Sciatic nerve (tissue), 2 donors: ENCODE data around the gene SPIN1. TPM values are rescaled to one million over a fixed set of nuclear protein-coding genes. Genes with fewer than 3 reads are reported as not detected.

Source experiments
- ATAC-seq: fragments of 200-7000 bp; cut with Tn5 transposase; one replicate; pipeline ENCODE4 v1.9.1; 2020; ENCODE audit warnings: mild to moderate bottlenecking, moderate library complexity
- DNase-seq: peaks from one replicate; pipeline ENCODE4 v3.0.0-alpha.2; 2020; ENCODE audit warnings: low spot score
- intact Hi-C: fragments of 100-400 bp; cut with DNase I; formaldehyde crosslinking; loops from one replicate; pipeline ENCODE4 v1.14.2; 2022
- total RNA-seq: library from RNA; stranded (reverse); fragmentation: NEBNext Ultra II Directional; extraction: Animal tissue kit (Norgen Biotek cat#: 25700); gene quantifications from one replicate; pipeline ENCODE4 v1.2.1, GENCODE V29; 2021
- donor health status: DM: no; HTN: no; CAD: no.
- donor health status: DM: no; HTN: no; CAD: no.

SPIN1 gene
- total RNA-seq, 1 donor from 2014 or later: 98.0 TPM

DNA sequence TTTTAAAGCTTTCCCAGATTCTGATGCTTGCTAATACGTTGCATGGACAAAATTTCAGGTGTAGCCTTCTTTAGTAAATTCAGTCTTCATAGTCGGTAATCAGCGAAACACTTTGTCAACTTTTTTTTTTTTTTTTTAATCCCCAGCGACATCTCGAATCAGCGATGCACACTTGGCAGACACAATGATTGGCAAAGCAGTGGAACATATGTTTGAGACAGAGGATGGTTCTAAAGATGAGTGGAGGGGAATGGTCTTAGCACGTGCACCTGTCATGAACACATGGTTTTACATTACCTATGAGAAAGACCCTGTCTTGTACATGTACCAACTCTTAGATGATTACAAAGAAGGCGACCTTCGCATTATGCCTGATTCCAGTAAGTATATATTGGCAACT lies 80.0 kb downstream of the SPIN1 start:
- DNase-seq (no peak), ATAC-seq (no peak)
- intact Hi-C loops: no loop called here

DNA sequence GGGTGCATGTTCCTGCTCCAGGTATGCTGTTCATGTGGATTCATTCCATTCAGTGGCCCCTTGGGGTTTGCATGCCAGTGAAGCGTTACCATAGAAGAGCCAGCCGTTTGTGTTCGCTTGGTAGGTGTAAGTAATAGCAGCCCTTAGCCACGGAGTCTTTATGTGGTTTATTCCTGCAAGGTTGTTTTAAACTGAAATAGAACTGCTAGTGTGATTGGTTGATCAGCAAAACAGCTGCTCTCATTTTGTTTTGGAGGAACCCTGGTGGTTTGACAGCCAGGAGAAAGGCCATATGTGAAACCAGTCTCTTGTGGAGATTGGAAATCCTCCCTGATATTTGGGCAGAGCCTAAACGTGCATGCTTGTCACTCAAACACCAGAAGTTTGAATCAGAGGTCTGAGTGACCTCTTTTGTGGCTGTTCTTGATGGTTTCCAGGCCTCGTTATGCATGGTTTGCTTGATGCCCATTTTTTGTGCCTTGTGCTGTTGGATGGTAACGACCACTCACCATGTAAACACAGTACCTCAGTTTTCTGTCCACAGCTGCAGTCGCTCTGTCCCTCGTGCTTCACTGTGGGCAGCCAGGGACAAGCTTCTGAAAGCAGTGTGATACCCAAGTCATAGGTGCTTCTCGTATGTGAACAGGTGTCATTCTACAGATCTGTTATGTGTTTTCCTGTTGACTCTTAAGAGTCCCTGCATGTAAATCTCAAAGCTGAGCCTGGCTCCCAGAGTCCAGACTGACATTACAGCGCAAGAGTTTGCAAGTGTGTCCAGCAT lies 88.4 kb downstream of the SPIN1 start:
- ATAC-seq: no peak
- intact Hi-C loops: no loop called here
- DNase-seq: no peak

GRCh38 chr9:88477300-88477751 lies 89.1 kb downstream of the SPIN1 start:
- intact Hi-C loops: no loop called here
- DNase-seq: no peak
- no peak for ATAC-seq

DNA sequence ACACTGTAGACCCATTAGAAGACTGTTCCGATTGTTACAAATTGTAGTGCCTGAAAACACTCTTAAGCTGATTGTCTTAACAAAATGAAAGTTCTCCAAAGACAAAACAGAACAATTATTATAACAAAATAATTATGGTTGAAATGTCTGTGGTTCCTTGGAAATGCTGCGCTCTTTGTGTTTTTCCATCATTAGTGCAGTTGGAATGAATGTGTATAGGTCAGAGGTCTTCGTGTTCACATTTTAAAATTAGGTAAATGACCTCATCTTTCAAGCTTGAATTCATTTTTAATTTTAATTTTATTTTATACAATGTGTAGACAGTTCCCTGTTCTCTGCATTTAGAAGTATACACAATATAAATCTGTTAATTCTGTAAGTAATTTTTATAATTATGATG lies 90.0 kb downstream of the SPIN1 start:
- DNase-seq (no peak), ATAC-seq (no peak)
- intact Hi-C loops: no loop called here

- no peak for DNase-seq
- ATAC-seq: no peak
- intact Hi-C loops: no loop called here
Measured at GRCh38 chr9:88481933-88482332, 93.7 kb downstream of the SPIN1 start.

DNA sequence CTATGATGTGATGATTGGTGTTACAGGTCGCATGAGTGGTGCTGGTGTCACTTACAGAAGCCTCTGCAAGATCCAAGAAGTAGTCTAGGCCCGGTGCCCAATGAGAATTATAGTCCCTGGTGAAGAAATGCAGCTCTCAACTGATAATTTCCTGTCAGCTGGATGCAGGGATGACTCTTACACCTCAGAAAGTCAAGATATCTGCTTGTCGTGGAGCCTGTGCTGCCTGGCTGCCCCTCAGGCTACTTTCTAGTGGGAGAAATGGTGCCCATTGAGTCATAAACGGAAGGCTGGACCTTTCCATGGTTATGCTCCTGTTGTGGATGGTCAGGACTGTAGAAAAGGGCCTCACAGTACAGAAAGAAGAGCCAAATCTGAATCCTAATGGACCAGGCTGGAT lies 99.9 kb downstream of the SPIN1 start:
- intact Hi-C loops: no loop called here
- ATAC-seq: no peak
- no peak for DNase-seq

DNA sequence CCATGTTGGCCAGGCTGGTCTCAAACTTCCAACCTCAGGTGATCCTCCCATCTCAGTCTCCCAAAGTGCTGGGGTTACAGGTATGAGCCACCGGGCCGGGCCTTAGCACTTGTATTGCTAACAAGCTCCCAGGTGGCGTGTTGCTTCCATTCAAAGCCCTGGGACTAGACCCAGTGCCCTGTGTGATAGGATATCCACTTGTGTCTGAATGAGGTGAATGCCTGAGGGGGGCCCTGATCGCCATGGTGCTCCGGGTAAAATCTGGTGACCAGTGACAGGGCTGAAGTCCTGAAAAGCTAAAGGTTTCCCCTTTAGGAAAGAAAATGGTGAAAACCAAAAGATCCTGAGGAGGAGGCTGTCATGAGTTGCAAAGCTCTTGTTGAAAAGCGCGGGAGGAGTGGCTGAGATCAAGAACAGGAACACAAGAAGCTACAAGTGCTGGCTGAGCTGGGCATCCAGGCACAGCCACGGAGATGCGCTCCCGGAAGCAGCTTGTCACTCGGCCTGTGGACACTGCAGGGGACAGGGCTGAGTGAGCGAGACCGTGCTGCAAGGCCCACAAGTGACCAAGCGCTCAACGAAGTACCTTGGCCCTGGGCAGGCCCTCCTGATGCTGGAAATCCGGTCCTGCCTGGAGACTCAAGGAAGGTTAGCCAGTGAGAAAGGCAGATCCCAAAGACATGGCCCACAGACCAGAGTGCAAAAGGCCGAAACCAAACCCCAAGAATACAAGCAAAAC lies 106.9 kb downstream of the SPIN1 start:
- ATAC-seq (no peak), DNase-seq (no peak)
- intact Hi-C loops: no loop called here

GRCh38 chr9:88497224-88497623 lies 109.0 kb downstream of the SPIN1 start:
- no peak for DNase-seq

GRCh38 chr9:88498880-88499279 lies 110.6 kb downstream of the SPIN1 start:
- intact Hi-C loops: no loop called here
- ATAC-seq (no peak), DNase-seq (no peak)

More at GRCh38 chr9:88497224-88497623, 109.0 kb downstream of the SPIN1 start:
- no peak for ATAC-seq
- intact Hi-C loops: no loop called here

GRCh38 chr9:88501086-88501485 lies 112.8 kb downstream of the SPIN1 start:
- no peak for DNase-seq
- intact Hi-C loops: no loop called here
- ATAC-seq: no peak

GRCh38 chr9:88502552-88503034 lies 114.3 kb downstream of the SPIN1 start:
- DNase-seq (no peak), ATAC-seq (no peak)
- intact Hi-C loops: no loop called here

- intact Hi-C loops: no loop called here
- ATAC-seq: no peak
- no peak for DNase-seq
Measured at GRCh38 chr9:88503081-88503844, 115.0 kb downstream of the SPIN1 start.

DNA sequence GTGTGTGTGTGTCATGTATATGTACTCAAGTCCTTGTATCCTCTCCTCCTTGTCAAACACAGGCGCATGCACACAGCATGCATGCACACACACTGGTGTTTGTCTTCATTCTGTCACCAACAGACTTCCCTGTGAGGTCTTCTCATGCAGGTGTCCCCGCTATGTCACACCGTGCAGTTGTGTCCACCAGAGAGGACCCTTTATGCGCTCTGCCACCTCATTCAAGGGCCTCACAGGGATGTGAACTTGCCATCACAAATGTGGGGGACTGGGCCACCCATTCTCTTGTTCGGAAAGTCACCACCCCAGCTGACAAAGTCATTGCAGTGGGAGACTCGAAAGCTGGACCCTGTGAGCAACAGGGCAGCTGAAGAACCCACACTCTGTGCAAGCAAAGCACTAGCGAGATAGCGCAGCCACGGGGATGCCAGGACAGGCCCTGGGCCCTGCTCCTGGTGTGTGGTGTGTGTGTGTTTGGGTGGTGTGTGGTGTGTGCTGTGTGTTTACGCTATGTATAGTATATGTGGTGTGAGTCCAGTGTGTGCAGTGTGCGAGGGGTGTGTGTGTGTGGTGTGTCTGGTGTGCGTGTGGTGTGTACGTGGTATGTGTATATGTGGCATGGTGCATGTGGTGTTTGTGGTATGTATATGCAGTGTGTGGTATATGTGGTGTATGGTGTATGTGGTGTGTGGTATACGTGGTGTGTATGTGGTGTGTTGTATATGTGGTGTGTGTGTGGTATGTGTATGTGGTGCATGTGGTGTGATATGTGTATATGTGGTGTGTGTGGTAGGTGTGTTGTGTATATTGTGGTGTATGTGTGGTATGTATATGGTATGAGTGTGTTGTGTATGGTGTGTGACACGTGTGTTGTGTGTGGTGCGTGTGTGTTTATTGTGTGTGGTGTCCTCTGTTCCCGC lies 115.9 kb downstream of the SPIN1 start:
- DNase-seq (no peak), ATAC-seq (no peak)

DNA sequence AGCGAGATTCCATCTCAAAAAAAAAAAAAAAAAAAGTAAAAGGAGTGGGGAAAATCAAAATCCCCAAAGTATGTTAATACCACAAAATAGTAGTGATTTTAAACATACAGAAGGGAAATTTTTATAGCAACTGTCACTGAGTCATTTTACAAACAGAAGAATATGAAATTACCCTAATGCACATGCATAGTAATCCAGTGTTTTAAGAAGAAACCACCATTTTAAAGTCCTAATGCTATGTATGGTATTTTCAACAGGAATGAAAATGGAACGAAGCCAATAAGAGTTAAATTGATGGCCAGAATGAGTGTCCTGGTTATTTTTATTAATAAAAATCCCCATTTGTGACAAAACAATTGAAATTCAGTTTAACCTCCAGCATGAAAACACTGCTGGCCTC lies 120.1 kb downstream of the SPIN1 start:
- DNase-seq: no peak
- intact Hi-C loops: no loop called here
- ATAC-seq: no peak

More for the DNA sequence above, 115.9 kb downstream of the SPIN1 start:
- intact Hi-C loops: no loop called here

- ATAC-seq (no peak), DNase-seq (no peak)
- intact Hi-C loops: no loop called here
Measured at GRCh38 chr9:88511906-88512305, 123.7 kb downstream of the SPIN1 start.

GRCh38 chr9:88514247-88514646 lies 126.0 kb downstream of the SPIN1 start:
- ATAC-seq: no peak
- intact Hi-C loops: no loop called here
- no peak for DNase-seq

GRCh38 chr9:88521308-88521707 lies 133.1 kb downstream of the SPIN1 start:
- no peak for ATAC-seq
- intact Hi-C loops: no loop called here
- DNase-seq: no peak

GRCh38 chr9:88522360-88522759 lies 134.1 kb downstream of the SPIN1 start:
- intact Hi-C loops: no loop called here
- no peak for ATAC-seq
- DNase-seq: no peak

DNA sequence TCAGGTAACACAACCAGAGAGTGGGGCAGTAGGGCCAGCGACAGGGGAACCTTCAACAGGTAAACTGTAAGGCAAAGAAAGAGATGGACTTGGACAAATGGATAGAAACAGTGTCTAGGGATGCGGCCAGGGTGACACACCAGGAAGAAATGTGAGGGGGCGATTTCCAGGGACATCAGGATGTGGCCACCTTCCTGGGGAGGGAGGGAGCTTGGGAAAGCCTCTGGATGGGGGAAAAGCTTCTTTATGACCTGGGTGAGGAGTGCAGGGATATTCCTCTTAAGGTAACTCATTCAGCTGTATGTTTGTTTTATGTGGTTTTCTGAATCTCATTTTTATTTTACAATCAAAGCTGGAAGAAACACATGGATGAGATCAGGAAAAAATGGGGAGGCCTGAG lies 134.8 kb downstream of the SPIN1 start:
- intact Hi-C loops: no loop called here
- DNase-seq (no peak), ATAC-seq (no peak)
